ENCODE measurements around the gene SNX18. TPM values are rescaled to one million over a fixed set of nuclear protein-coding genes. Genes with fewer than 3 reads are reported as not detected.
A peak's percentile ranks its signal among the peaks of the same experiment; 100 is the strongest.

The SNX18 gene
- total RNA-seq, 6 experiments from 2014 or later: 14.1 to 35.3 (median 19.4) TPM

GRCh38 chr5:54563083-54563761 lies 45.7 kb downstream of the SNX18 start:
- TF ChIP-seq CTCF (IDR thresholded peaks at IDR 0.05) (no peak), POLR2A (IDR thresholded peaks at IDR 0.05) (no peak)
- 77% methylated on average over 1 of the region's 1 CpG for WGBS (ENCODE audit: insufficient coverage, low coverage, low lambda C conversion rate, missing lambda C conversion rate)
- H3K9me3 ChIP-seq: no peaks in the 10 kb centered on the region
- H3K27me3 ChIP-seq: no peaks in the 10 kb centered on the region
- H3K4me3 ChIP-seq: no peak overlapping the region
- ATAC-seq (no peak), DNase-seq (no peak)
- peaks cover 0 to 7% (median 3%) of the 10 kb centered on the region in 4 donors for H3K4me1 ChIP-seq
- intact Hi-C loops (cut with DNase I): no loop called here
- H3K27ac ChIP-seq: no peak overlapping the region
- H3K36me3 ChIP-seq: no peaks in the 10 kb centered on the region

- Histone ChIP-seq H3K36me3 (no peaks in the 10 kb centered on the region), H3K27me3 (no peaks in the 10 kb centered on the region), H3K4me1 (peaks cover 0 to 11% (median 4%) of the 10 kb centered on the region in 4 donors), H3K27ac (no peak overlapping the region), H3K9me3 (no peaks in the 10 kb centered on the region), H3K4me3 (no peak overlapping the region)
- intact Hi-C loops (cut with DNase I): no loop called here
- ATAC-seq (peak; percentile 86 to 95 (median 92)), DNase-seq (no peak)
- 30% methylated on average over 2 of the region's 2 CpGs for WGBS (ENCODE audit: insufficient coverage, low coverage, low lambda C conversion rate, missing lambda C conversion rate)
- no peak for TF ChIP-seq CTCF (IDR thresholded peaks at IDR 0.05)
- TF ChIP-seq POLR2A (IDR thresholded peaks at IDR 0.05): no peak
These were observed 50.4 kb downstream of the SNX18 start for GRCh38 chr5:54567996-54568395.

- no peaks in the 10 kb centered on the region for H3K27me3 ChIP-seq
- no peaks in the 10 kb centered on the region for H3K9me3 ChIP-seq
- WGBS (ENCODE audit: insufficient coverage, low coverage, low lambda C conversion rate, missing lambda C conversion rate): 67% methylated on average over 5 of the region's 5 CpGs
- ATAC-seq (no peak), DNase-seq (no peak)
- intact Hi-C loops (cut with DNase I): no loop called here
- TF ChIP-seq CTCF (IDR thresholded peaks at IDR 0.05): no peak
- no peak for TF ChIP-seq POLR2A (IDR thresholded peaks at IDR 0.05)
- H3K4me1 ChIP-seq: peaks cover 0 to 11% (median 4%) of the 10 kb centered on the region in 4 donors
- no peak overlapping the region for H3K4me3 ChIP-seq
- no peak overlapping the region for H3K27ac ChIP-seq
- no peaks in the 10 kb centered on the region for H3K36me3 ChIP-seq
These were observed 53.4 kb downstream of the SNX18 start for GRCh38 chr5:54570916-54571315.

GRCh38 chr5:54571462-54571861 lies 53.9 kb downstream of the SNX18 start:
- ATAC-seq: no peak
- H3K4me3 ChIP-seq: no peak overlapping the region
- 88% methylated on average over 4 of the region's 5 CpGs for WGBS (ENCODE audit: insufficient coverage, low coverage, low lambda C conversion rate, missing lambda C conversion rate)

More at GRCh38 chr5:54571462-54571861, 53.9 kb downstream of the SNX18 start:
- no peak for TF ChIP-seq CTCF (IDR thresholded peaks at IDR 0.05)
- no peak overlapping the region for H3K27ac ChIP-seq
- H3K4me1 ChIP-seq: peaks cover 0 to 11% (median 4%) of the 10 kb centered on the region in 4 donors
- DNase-seq: no peak
- H3K36me3 ChIP-seq: no peaks in the 10 kb centered on the region
- no peaks in the 10 kb centered on the region for H3K9me3 ChIP-seq
- intact Hi-C loops (cut with DNase I): no loop called here
- H3K27me3 ChIP-seq: no peaks in the 10 kb centered on the region
